Bronchus fibroblast of lung (primary cell): ENCODE measurements around the gene UBE2U. TPM values are rescaled to one million over a fixed set of nuclear protein-coding genes. Genes with fewer than 3 reads are reported as not detected.

Experiments used
- total RNA-seq: library from RNA; depleted of rRNA; stranded (reverse); fragments of >200 nt; gene quantifications from 2 replicates; pipeline ENCODE4 v1.2.3, GENCODE V29; 2015

The UBE2U gene, protein sequence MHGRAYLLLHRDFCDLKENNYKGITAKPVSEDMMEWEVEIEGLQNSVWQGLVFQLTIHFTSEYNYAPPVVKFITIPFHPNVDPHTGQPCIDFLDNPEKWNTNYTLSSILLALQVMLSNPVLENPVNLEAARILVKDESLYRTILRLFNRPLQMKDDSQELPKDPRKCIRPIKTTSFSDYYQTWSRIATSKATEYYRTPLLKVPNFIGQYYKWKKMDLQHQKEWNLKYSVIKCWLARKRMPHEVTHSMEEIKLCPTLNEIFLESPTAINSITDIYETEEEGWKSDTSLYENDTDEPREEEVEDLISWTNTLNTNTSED
- total RNA-seq: not detected in 2 replicates

DNA sequence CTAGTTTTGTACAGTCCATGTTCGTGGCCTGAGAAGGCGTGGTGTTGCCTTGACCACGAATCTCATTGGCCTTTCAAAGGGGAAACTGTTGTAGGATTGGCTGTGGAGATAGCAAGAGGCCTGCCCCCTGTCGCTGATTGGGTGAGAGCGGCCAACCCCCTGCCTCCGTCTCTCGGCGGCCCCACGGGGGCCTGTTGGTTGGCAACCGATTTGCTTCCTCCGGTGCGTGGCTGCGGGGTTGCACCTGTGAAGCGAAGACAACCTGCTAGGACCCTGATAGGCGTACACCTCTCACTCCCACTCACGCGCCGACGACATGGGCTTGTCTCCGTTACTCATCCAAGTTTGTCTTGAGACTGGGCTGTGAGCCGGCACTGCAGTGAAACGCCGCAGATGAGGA is at the start of gene UBE2U:
UBE2U (plus strand) TSS at position 204 of the 400 bp plus-strand sequence. CDS start 428 bp downstream, outside the sequence.

